DND-41 (cell line): Measurements from ENCODE around the gene PIGQ.

Source experiments
- ATAC-seq: fragments of 200-7000 bp; cut with Tn5 transposase; 3 replicates; pipeline ENCODE4 v1.9.1; 2021; ENCODE audit warnings: low read depth; ENCODE audit not compliant: insufficient read depth
- DNase-seq: peaks from one replicate; pipeline ENCODE4 v3.0.0-alpha.2; 2020
- H2AFZ ChIP-seq: 2 replicates; pipeline ENCODE4 v1.6.0; 2012; ENCODE audit warnings: low read depth, low read length
- H3K27ac ChIP-seq: 2 replicates; pipeline ENCODE4 v1.5.1; 2012; ENCODE audit warnings: low read length, inconsistent platforms
- H3K27me3 ChIP-seq: fragments of 200-600 bp; sonication (generic); 2 replicates; pipeline ENCODE4 v1.6.0; 2012; ENCODE audit warnings: low read length, mild to moderate bottlenecking, inconsistent platforms; ENCODE audit not compliant: insufficient read depth, poor library complexity
- H3K36me3 ChIP-seq: 2 replicates; pipeline ENCODE4 v1.5.1; 2012; ENCODE audit warnings: low read length, inconsistent platforms; ENCODE audit not compliant: insufficient read depth
- H3K4me1 ChIP-seq: 2 replicates; pipeline ENCODE4 v1.5.1; 2012; ENCODE audit warnings: mild to moderate bottlenecking, low read length; ENCODE audit not compliant: insufficient read depth
- H3K4me2 ChIP-seq: 2 replicates; pipeline ENCODE4 v1.6.0; 2012; ENCODE audit warnings: mild to moderate bottlenecking, moderate library complexity, low read length, inconsistent platforms; ENCODE audit not compliant: insufficient read depth
- H3K4me3 ChIP-seq, 2 experiments: fragments of 200-600 bp in 1 of 2; shearing (Covaris generic) in 1 of 2; 2 replicates each; pipeline ENCODE4 v1.5.1; 2012 to 2016; ENCODE audit warnings: inconsistent platforms in 2 of 2, low read length in 2 of 2, mild to moderate bottlenecking in 2 of 2, low read depth in 1 of 2, moderate library complexity in 1 of 2
- H3K79me2 ChIP-seq: 2 replicates; pipeline ENCODE4 v1.6.0; 2012; ENCODE audit warnings: low read length, inconsistent platforms; ENCODE audit not compliant: insufficient read depth
- H3K9ac ChIP-seq: 2 replicates; pipeline ENCODE4 v1.6.0; 2012; ENCODE audit warnings: low read depth, mild to moderate bottlenecking, inconsistent platforms, low read length, moderate library complexity
- H3K9me3 ChIP-seq: 2 replicates; pipeline ENCODE4 v1.5.1; 2012; ENCODE audit warnings: low read length, moderate library complexity, mild to moderate bottlenecking, inconsistent platforms; ENCODE audit not compliant: insufficient read depth, severe bottlenecking
- H4K20me1 ChIP-seq: 2 replicates; pipeline ENCODE4 v1.6.0; 2012; ENCODE audit warnings: low read length; ENCODE audit not compliant: insufficient read depth
- CTCF ChIP-seq: IDR thresholded peaks from 2 replicates; pipeline ENCODE4 v1.5.1; 2012; ENCODE audit warnings: borderline replicate concordance, low read length, moderate library complexity, mild to moderate bottlenecking; ENCODE audit not compliant: poor library complexity, severe bottlenecking; ENCODE audit errors: extremely low read depth
- EZH2 ChIP-seq: IDR thresholded peaks from 3 replicates; pipeline ENCODE4 v1.6.1; 2012; ENCODE audit warnings: borderline replicate concordance, low read depth, mild to moderate bottlenecking, moderate library complexity, low read length, inconsistent platforms; ENCODE audit not compliant: severe bottlenecking

The PIGQ gene

GRCh38 chr16:589658-590187, 20.0 kb downstream of the PIGQ start, which contains the start of gene RAB40C:
Gene RAB40C, plus strand, starts transcription at chr16:590066. Its CDS starts 226 bp downstream, at chr16:590292.
- DNase-seq (peak; percentile 99), ATAC-seq (peak; percentile 84)
- H3K27ac ChIP-seq: peak within 1 kb of the TSS; percentile 95
- TF ChIP-seq CTCF: peak; percentile 23
- no peak for TF ChIP-seq EZH2
- H3K27me3 ChIP-seq: no peaks in the 10 kb centered on the region
- H3K9me3 ChIP-seq: no peaks in the 10 kb centered on the region
- peak within 1 kb of the TSS; percentile 86 for H2AFZ ChIP-seq
- H3K4me3 ChIP-seq: peak within 1 kb of the TSS; percentile 85 to 86; a peak in 3 of 4 replicates
- H3K4me2 ChIP-seq: peak within 1 kb of the TSS; percentile 100
- H3K9ac ChIP-seq: peak within 1 kb of the TSS; percentile 89
- H3K4me1 ChIP-seq: peaks cover 36% of the 10 kb centered on the region
- H3K79me2 ChIP-seq: peaks cover 66% of the 10 kb centered on the region
- peaks cover 63% of the 10 kb centered on the region for H4K20me1 ChIP-seq
- peaks cover 14% of the 10 kb centered on the region for H3K36me3 ChIP-seq

- ATAC-seq: no peak
- Histone ChIP-seq H3K4me2 (peak overlapping the region; percentile 100), H4K20me1 (peaks cover 68% of the 10 kb centered on the region), H3K9me3 (no peaks in the 10 kb centered on the region), H2AFZ (peak overlapping the region; percentile 86), H3K36me3 (peaks cover 14% of the 10 kb centered on the region), H3K27me3 (no peaks in the 10 kb centered on the region), H3K9ac (peak overlapping the region; percentile 87), H3K4me1 (peaks cover 36% of the 10 kb centered on the region), H3K79me2 (peaks cover 71% of the 10 kb centered on the region), H3K27ac (peak overlapping the region; percentile 75), H3K4me3 (peak overlapping the region; percentile 85 to 86; a peak in 3 of 4 replicates)
- no peak for DNase-seq
- TF ChIP-seq EZH2: no peak
- no peak for TF ChIP-seq CTCF
Observed at GRCh38 chr16:590188-590814, 20.5 kb downstream of the PIGQ start.

GRCh38 chr16:590815-591200, 21.0 kb downstream of the PIGQ start:
- H3K4me2 ChIP-seq: peak overlapping the region; percentile 100
- H3K9me3 ChIP-seq: no peaks in the 10 kb centered on the region
- peak overlapping the region; percentile 75 for H3K27ac ChIP-seq
- no peaks in the 10 kb centered on the region for H3K27me3 ChIP-seq
- peaks cover 36% of the 10 kb centered on the region for H3K4me1 ChIP-seq
- peak overlapping the region; percentile 87 for H3K9ac ChIP-seq
- H3K36me3 ChIP-seq: peaks cover 14% of the 10 kb centered on the region
- no peak for DNase-seq
- H2AFZ ChIP-seq: no peak overlapping the region
- H3K4me3 ChIP-seq: peak overlapping the region; percentile 85 to 86; a peak in 3 of 4 replicates
- ATAC-seq: no peak
- peaks cover 69% of the 10 kb centered on the region for H4K20me1 ChIP-seq
- peaks cover 74% of the 10 kb centered on the region for H3K79me2 ChIP-seq
- TF ChIP-seq CTCF (no peak), EZH2 (no peak)
